SK-N-DZ (cell line): Measurements from ENCODE around the gene RBKS. TPM values are rescaled to one million over a fixed set of nuclear protein-coding genes. Genes with fewer than 3 reads are reported as not detected.

ENCODE experiments used
- DNase-seq: peaks from one replicate; pipeline ENCODE4 v3.0.0-alpha.2; 2015; ENCODE audit warnings: low spot score
- polyA plus RNA-seq, 2 experiments: library from polyadenylated mRNA; depleted of rRNA; stranded (reverse); fragments of >200 nt; gene quantifications; 2 replicates each; pipeline ENCODE4 v1.2.3, GENCODE V29; 2014

The RBKS gene
- 1.5 and 3.1 TPM in 2 replicates for polyA plus RNA-seq (2014; cell fraction: cytosol; rRNA removed)
- polyA plus RNA-seq (2014; cell fraction: nucleus; rRNA removed): 0.12 and 0.82 TPM in 2 replicates

GRCh38 chr2:27890146-27890923 lies at the start of gene RBKS, which contains the start of gene BABAM2:
TSS of gene RBKS (minus strand) at chr2:27890387. CDS start at chr2:27890345, 42 bp downstream.
TSS of gene BABAM2 (plus strand) at chr2:27890729. CDS start at chr2:27894557, 3,828 bp downstream.
- peak; percentile 70 for DNase-seq

GRCh38 chr2:27935026-27935425 lies 44.8 kb upstream of the RBKS start:
- DNase-seq: no peak

DNA sequence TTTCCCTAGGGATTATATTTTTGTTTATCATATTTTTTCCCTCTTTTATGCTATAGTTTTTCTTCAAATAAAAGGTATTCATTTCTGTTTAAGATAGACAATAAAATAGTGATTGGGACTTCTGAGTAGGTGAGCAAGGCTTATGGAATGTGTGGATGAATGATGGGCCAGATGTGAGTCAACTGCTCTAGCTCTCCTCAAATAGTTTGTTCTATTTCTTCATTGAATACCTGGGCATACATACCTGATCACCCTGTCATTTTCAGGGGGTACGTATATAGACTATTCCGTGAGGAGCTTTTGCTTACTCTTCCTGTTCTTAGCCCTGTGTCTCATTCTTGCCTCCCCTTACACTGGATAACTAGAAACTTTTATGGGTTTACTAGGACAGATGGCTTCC lies 42.2 kb upstream of the RBKS start:
- no peak for DNase-seq

DNA sequence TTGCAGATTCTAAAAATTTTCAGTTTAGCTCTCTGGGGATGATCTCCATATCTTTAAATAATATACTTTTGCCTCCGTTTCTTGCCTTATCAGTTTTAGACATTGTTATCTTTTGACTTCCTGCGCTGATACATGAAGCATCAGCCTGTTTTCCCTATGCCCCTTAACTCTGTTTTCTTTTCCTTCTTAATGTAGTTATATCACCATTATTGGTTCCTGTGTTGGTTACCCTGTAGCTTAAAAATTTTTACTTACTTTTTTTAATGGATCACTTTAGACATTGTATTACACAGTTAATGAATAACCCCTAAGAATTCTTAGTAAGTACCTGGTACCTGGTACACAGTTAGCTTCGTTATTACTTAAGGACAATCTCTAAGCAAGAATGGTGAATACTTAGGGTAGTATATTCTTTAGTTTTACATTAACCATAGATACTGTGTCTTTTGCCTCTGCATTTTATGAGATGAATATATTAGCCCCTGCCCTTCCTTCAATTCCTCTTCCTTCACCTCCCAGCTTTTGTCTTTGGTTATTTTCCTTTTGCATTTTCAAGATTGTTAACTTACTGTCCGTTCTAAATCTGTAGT lies 41.3 kb upstream of the RBKS start:
- no peak for DNase-seq

DNA sequence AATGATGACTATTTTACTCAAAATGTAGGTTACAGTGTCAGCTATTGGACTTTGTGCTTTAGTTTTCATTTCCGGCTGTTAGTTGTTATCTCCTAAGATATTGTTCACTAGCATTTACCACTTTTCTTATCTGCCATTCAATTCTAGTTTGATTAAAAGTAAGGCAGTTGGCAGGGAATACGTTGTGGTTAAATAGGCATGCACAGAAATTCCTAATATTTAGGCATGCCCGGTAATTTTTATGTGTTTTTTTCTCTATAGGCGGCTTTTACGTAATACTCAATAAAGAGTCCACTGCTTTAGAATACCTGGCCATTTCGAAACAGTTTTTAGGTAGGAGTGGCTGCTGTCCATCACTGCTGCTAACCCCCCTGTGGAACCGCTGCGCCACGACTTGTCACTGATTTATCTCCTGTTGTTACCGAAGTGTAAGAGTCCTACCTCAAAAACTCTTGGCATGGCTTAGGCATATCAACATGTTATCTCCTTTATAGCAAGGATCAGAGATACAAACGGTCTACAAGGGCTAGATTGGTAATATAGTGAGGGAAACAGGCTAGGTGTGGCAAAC lies 39.8 kb upstream of the RBKS start:
- DNase-seq: no peak

GRCh38 chr2:27925766-27926472 lies 35.7 kb upstream of the RBKS start:
- no peak for DNase-seq

GRCh38 chr2:27922842-27923241 lies 32.7 kb upstream of the RBKS start:
- no peak for DNase-seq

DNA sequence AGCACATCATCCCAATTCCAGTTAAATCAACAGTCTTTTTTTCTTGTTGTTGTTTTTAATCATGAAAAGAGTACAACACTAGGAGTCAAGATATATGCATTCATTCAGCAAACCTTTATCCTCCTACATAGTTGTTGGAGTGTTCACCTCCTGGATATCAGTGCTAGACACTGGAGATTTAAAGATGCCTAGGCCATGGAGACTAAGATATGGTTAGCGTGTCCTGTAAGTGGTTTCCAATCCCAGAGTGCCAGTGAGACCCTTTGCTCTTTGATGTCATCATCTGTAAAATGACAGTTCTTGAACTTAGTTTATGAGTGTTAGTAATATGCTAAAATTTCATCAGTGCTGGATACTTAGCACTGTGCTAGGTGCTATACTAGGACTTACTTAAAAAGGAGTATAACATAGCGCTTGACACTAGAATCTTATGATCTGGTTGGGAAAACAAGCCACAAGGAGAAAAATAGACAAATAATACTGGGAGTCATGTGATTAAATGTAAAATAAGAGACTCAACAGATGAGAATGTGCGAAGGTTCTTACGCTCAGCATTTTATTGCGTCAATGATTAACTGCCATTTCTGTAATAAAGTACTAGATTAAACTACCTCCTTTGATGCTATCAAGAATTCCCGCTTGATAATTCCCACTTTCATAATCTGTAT lies 31.8 kb upstream of the RBKS start:
- DNase-seq: no peak

- DNase-seq: no peak
These were observed 31.2 kb upstream of the RBKS start for GRCh38 chr2:27921424-27921823.

GRCh38 chr2:27920148-27920885 lies 30.1 kb upstream of the RBKS start:
- no peak for DNase-seq

DNA sequence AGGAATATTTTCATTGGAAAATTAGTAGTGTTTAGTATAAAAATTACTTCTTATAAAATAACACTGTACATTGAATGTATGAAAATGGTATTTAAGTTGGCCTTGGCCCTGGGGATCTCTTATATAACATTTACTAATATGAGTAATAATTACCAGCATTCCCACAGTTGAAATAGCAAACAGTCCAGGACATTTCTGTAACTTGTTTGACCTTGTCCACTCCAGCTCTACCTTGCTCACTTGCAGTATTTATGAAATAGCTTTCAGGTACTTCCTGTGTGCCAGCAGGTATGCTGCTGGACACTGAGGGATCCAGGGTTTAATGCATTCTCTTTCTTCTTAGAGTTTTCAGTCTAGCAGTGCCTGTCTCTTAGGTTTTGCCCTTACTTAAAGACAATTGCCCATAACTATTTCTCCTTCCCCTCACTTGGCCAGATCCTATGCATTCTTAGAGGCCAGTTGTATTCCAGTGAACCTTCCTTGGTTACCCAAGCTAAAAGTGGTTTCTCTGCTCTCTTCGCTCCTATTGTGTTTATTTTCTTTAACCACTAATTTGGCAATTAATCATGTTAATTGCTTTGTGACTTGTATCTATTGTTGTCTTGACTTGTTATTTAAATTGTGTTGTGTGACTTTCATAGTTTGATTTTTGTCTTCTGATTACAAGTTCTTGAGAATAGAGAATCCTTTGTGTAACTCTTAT lies 26.3 kb upstream of the RBKS start:
- no peak for DNase-seq

DNA sequence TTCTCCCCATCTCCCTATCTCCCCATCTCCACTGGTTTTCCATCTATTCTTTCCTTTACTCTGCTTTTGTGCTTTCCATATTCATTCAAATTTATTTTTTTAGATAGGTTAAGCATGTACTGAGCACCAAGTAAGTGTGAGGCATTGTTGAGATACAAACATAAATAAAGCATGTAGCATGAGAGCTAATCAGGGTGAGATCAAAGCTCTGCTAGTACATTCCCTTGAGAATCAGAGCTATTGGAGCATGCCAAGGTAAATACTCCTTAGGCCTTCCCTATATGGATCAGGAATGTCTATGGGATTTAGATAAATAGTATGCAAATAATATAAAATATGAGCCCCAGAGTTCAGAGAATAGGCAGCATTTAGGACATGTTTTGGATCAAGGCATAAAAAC lies 25.7 kb upstream of the RBKS start:
- DNase-seq: no peak

- no peak for DNase-seq
These were observed 25.0 kb upstream of the RBKS start for GRCh38 chr2:27915191-27915590.

DNA sequence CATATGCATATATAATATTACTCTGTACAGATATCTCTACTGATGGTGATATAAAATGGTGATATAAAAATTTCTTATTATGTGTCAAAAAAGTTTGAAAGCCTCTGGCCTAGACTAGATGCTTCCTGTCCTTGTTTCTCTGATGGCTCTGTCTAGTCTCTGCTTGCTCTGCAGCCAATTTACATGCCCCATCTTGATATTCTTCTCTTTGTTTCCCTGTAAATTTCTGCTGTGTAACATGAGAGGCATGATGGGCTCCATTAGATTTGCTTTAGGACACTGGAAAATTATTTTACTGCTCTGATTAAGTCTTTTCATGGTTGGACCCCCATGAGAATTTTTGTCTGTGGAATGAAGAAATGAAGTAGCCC lies 24.6 kb upstream of the RBKS start:
- DNase-seq: no peak

- DNase-seq: no peak
These were observed 24.0 kb upstream of the RBKS start for GRCh38 chr2:27914041-27914804.

DNA sequence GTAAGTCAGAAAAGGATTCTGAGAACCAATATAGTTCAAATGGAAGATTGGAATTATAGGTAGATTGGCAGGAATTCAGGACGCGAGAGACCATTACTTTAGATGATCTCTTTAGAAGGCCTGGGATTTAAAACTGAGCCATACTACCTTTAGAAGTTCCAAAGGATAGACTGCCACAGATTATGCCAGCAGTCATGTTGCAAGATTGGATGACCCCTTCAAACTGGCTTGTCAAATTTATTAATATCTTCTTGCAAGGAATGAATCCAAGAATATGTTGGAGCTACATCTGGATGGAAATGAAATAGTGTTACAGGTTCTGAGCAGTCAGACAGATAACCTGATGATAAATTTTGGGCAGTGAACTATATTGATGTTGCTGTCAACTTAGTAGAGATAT lies 22.3 kb upstream of the RBKS start:
- no peak for DNase-seq

DNA sequence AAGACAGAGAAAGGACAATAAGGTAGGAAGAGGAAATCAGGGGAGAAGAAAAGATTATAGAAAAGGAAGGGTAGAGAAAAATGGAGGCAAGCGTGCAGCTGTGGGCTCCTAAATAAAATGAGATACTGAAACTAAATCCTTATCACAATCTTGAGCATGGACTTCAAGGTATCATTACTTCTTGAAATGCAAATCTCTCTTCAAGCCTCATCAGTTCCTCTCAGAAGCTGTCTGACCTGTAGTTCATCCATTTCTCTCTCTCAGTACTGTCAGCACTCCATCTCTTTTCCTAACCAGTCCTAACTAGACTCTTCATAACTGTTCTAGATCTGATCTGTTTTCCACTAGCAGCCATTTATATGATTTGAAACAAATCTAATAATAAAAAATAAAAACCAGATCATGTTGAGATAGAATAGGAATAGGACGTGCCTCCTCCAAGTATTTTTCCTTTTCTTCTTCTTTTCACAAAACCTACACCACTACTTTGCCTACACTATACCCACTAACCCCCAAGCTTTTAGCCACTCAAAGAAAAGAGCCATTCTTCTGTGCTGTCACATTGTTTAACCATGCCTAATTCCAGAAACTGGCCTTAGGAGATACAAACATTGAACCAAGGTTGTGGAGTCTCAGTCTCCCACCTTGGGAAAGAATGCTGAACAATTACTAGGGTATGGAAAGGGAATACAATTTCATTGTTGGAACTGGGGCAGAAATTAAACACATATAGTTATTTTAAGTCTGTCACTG lies 21.4 kb upstream of the RBKS start:
- no peak for DNase-seq

DNA sequence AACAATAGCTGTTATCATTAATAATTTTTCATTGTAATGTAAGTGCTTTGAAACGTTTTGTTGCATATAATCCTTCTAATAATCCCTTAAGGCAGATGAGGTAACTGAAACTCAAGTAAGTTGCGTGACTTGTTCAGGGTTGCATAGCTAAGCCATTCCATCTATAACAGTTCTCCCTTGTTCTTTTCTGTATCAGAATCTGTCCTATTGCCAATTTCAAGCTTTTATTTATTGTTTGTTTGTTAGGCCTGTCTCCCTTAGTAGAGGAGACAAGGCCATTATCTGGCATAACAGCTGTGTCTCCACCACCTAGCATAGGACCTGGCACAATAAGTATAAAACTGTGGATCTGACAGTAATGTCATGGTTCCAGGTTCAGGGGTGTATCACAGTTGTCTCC lies 19.7 kb upstream of the RBKS start:
- DNase-seq: no peak

- no peak for DNase-seq
These were observed 17.4 kb upstream of the RBKS start for GRCh38 chr2:27907547-27907946.
